ENCODE measurements around the gene C11orf21.

C11orf21 gene

GRCh38 chr11:2271327-2272227 lies 30.1 kb downstream of the C11orf21 start:
- no peak for DNase-seq (ENCODE audit: low spot score)

GRCh38 chr11:2271077-2271326 lies 30.7 kb downstream of the C11orf21 start:
- DNase-seq (ENCODE audit: low spot score), result peak; percentile 47

GRCh38 chr11:2270322-2271076 lies 31.2 kb downstream of the C11orf21 start, which contains the start of gene ASCL2:
Gene ASCL2 (minus strand): TSS chr11:2270588. CDS start chr11:2270332, 256 bp downstream.
- no peak for DNase-seq (ENCODE audit: low spot score)

- peak; percentile 37 for DNase-seq (ENCODE audit: low spot score)
Observed at GRCh38 chr11:2269601-2270321, 32.0 kb downstream of the C11orf21 start.

GRCh38 chr11:2268729-2269600 lies 32.8 kb downstream of the C11orf21 start:
- peak; percentile 55 for DNase-seq (ENCODE audit: low spot score)

GRCh38 chr11:2267851-2268728 lies 33.6 kb downstream of the C11orf21 start:
- no peak for DNase-seq (ENCODE audit: low spot score)

GRCh38 chr11:2267306-2267850 lies 34.3 kb downstream of the C11orf21 start:
- DNase-seq (ENCODE audit: low spot score), result no peak

- DNase-seq (ENCODE audit: low spot score), result no peak
Observed at GRCh38 chr11:2266586-2267305, 35.0 kb downstream of the C11orf21 start.

GRCh38 chr11:2265854-2266585 lies 35.7 kb downstream of the C11orf21 start:
- no peak for DNase-seq (ENCODE audit: low spot score)

GRCh38 chr11:2265396-2265795 lies 36.3 kb downstream of the C11orf21 start:
- DNase-seq (ENCODE audit: low spot score), result peak; percentile 14

- DNase-seq (ENCODE audit: low spot score), result no peak
Observed at GRCh38 chr11:2264366-2265053, 37.2 kb downstream of the C11orf21 start.

GRCh38 chr11:2263724-2264360 lies 37.9 kb downstream of the C11orf21 start:
- no peak for DNase-seq (ENCODE audit: low spot score)

- no peak for DNase-seq (ENCODE audit: low spot score)
Observed at GRCh38 chr11:2263071-2263565, 38.6 kb downstream of the C11orf21 start.

- DNase-seq (ENCODE audit: low spot score), result no peak
Observed at GRCh38 chr11:2262301-2263070, 39.2 kb downstream of the C11orf21 start.

GRCh38 chr11:2261436-2262230 lies 40.1 kb downstream of the C11orf21 start:
- no peak for DNase-seq (ENCODE audit: low spot score)

Data from CD4-positive, alpha-beta T cell treated with Interleukin-2 at 100 ng/mL for 4 hours (primary cell).